HepG2 (cell line): Measurements from ENCODE around the gene PSMC3IP. TPM values are rescaled to one million over a fixed set of nuclear protein-coding genes. Genes with fewer than 3 reads are reported as not detected.

Source experiments
- BORCS8-MEF2B ChIP-seq: sonication (generic); formaldehyde crosslinking; IDR thresholded peaks from 2 replicates; pipeline ENCODE4 v1.8.0; 2022; ENCODE audit warnings: mild to moderate bottlenecking, missing genetic modification reagents
- GTF3A ChIP-seq: sonication (generic); formaldehyde crosslinking; conservative IDR thresholded peaks from 2 replicates; pipeline ENCODE4 v1.4.0; 2020; ENCODE audit warnings: mild to moderate bottlenecking, missing genetic modification reagents
- HNRNPL ChIP-seq: fragments of 200-400 bp; formaldehyde crosslinking; IDR thresholded peaks from 2 replicates; pipeline ENCODE4 v1.6.1; 2017; ENCODE audit warnings: mild to moderate bottlenecking, low read depth, low read length
- NPAS2 ChIP-seq: sonication (generic); formaldehyde crosslinking; IDR thresholded peaks from 2 replicates; pipeline ENCODE4 v1.8.0; 2022; ENCODE audit warnings: mild to moderate bottlenecking, missing genetic modification reagents, borderline replicate concordance
- NR1H2 ChIP-seq: sonication (generic); formaldehyde crosslinking; IDR thresholded peaks from 2 replicates; pipeline ENCODE4 v1.8.1; 2022; ENCODE audit warnings: low read depth, missing genetic modification reagents, borderline replicate concordance
- NR2F2 ChIP-seq: IDR thresholded peaks from 2 replicates; pipeline ENCODE4 v1.6.1; 2012; ENCODE audit warnings: low read depth, inconsistent platforms, borderline replicate concordance
- PLRG1 ChIP-seq: fragments of 450-650 bp; conservative IDR thresholded peaks from 2 replicates; pipeline ENCODE4 v1.6.1; 2016
- SCMH1 ChIP-seq: sonication (generic); formaldehyde crosslinking; IDR thresholded peaks from 2 replicates; pipeline ENCODE4 v1.9.0; 2021; ENCODE audit warnings: missing genetic modification reagents, mild to moderate bottlenecking, borderline replicate concordance
- SETDB1 ChIP-seq: sonication (generic); formaldehyde crosslinking; IDR thresholded peaks from 2 replicates; pipeline ENCODE4 v1.5.1; 2020; ENCODE audit warnings: missing genetic modification reagents, mild to moderate bottlenecking, borderline replicate concordance
- SP5 ChIP-seq: IDR thresholded peaks from 2 replicates; pipeline ENCODE4 v1.6.1; 2016; ENCODE audit warnings: low read depth, borderline replicate concordance
- SRF ChIP-seq: IDR thresholded peaks from 2 replicates; pipeline ENCODE4 v1.6.1; 2011; ENCODE audit warnings: mild to moderate bottlenecking, low read depth, low read length, moderate library complexity
- SRY ChIP-seq: sonication (generic); formaldehyde crosslinking; IDR thresholded peaks from 2 replicates; pipeline ENCODE4 v1.8.0; 2022; ENCODE audit warnings: mild to moderate bottlenecking, missing genetic modification reagents
- TBX2 ChIP-seq: sonication (generic); formaldehyde crosslinking; IDR thresholded peaks from 2 replicates; pipeline ENCODE4 v1.5.0; 2020; ENCODE audit warnings: missing genetic modification reagents, mild to moderate bottlenecking, borderline replicate concordance
- ZBTB3 ChIP-seq: sonication (generic); formaldehyde crosslinking; IDR thresholded peaks from 2 replicates; pipeline ENCODE4 v1.4.0; 2020; ENCODE audit warnings: low read depth, mild to moderate bottlenecking, moderate library complexity, missing genetic modification reagents, borderline replicate concordance
- ZBTB7A ChIP-seq: sonication (generic); formaldehyde crosslinking; IDR thresholded peaks from 2 replicates; pipeline ENCODE4 v1.8.0; 2022; ENCODE audit warnings: mild to moderate bottlenecking, missing genetic modification reagents
- ZMAT3 ChIP-seq: sonication (generic); formaldehyde crosslinking; conservative IDR thresholded peaks from 2 replicates; pipeline ENCODE4 v1.7.0; 2021; ENCODE audit warnings: missing genetic modification reagents
- ZNF225 ChIP-seq: sonication (generic); formaldehyde crosslinking; IDR thresholded peaks from 2 replicates; pipeline ENCODE4 v1.4.0; 2020; ENCODE audit warnings: mild to moderate bottlenecking, missing genetic modification reagents
- ZNF296 ChIP-seq: sonication (generic); formaldehyde crosslinking; conservative IDR thresholded peaks from 2 replicates; pipeline ENCODE4 v1.5.0; 2020; ENCODE audit warnings: mild to moderate bottlenecking, missing genetic modification reagents
- ZNF350 ChIP-seq: sonication (generic); formaldehyde crosslinking; IDR thresholded peaks from 2 replicates; pipeline ENCODE4 v1.4.0; 2020; ENCODE audit warnings: mild to moderate bottlenecking, low read depth, missing genetic modification reagents, borderline replicate concordance
- ZNF451 ChIP-seq: sonication (generic); formaldehyde crosslinking; IDR thresholded peaks from 2 replicates; pipeline ENCODE4 v1.5.0; 2020; ENCODE audit warnings: mild to moderate bottlenecking, missing genetic modification reagents
- ZNF546 ChIP-seq: sonication (generic); formaldehyde crosslinking; conservative IDR thresholded peaks from 2 replicates; pipeline ENCODE4 v1.8.1; 2023; ENCODE audit warnings: mild to moderate bottlenecking, missing genetic modification reagents
- ZNF550 ChIP-seq: sonication (generic); formaldehyde crosslinking; IDR thresholded peaks from 2 replicates; pipeline ENCODE4 v1.4.0; 2020; ENCODE audit warnings: mild to moderate bottlenecking, missing genetic modification reagents, borderline replicate concordance
- ZNF607 ChIP-seq: sonication (generic); formaldehyde crosslinking; IDR thresholded peaks from 2 replicates; pipeline ENCODE4 v1.5.1; 2020; ENCODE audit warnings: missing genetic modification reagents, mild to moderate bottlenecking, borderline replicate concordance
- ZSCAN25 ChIP-seq: sonication (generic); formaldehyde crosslinking; IDR thresholded peaks from 2 replicates; pipeline ENCODE4 v1.8.0; 2022; ENCODE audit warnings: mild to moderate bottlenecking, missing genetic modification reagents
- polyA plus RNA-seq, 8 experiments: library from polyadenylated mRNA; depleted of rRNA in 3 of 8; stranded (reverse) in 7 of 8; unstranded in 1 of 8; fragments of >200 nt; fragmentation: Illumina TruSeq in 4 of 8; extraction: Trizol in 4 of 8; gene quantifications; 2 replicates each; pipeline versions ENCODE4 v1.2.1 to v1.2.3, GENCODE V29; 2011 to 2016; ENCODE audit warnings: low read depth in 4 of 8, missing spikeins in 1 of 8, mixed read lengths in 1 of 8; ENCODE audit not compliant: insufficient read depth in 1 of 8
- total RNA-seq, 5 experiments: library from RNA; depleted of rRNA; stranded (reverse); fragments of >200 nt; fragmentation: Illumina TruSeq; extraction: Trizol; gene quantifications; 2 replicates each; pipeline ENCODE4 v1.2.3, GENCODE V29; 2016; ENCODE audit warnings: low read depth in 1 of 5
- TF ChIP-seq, protein P1 (sequence below): sonication (generic); formaldehyde crosslinking; IDR thresholded peaks from 2 replicates; pipeline ENCODE4 v1.5.1; 2020; ENCODE audit warnings: mild to moderate bottlenecking, missing genetic modification reagents, moderate library complexity
- TF ChIP-seq, protein P2 (sequence below): sonication (generic); formaldehyde crosslinking; IDR thresholded peaks from 2 replicates; pipeline ENCODE4 v1.4.0; 2020; ENCODE audit warnings: missing genetic modification reagents

Gene PSMC3IP
- total and polyA plus RNA-seq, 2 of the 13 experiments (the other 11 are each of a cell fraction or from before 2014, with no cell fraction given), result 6.5 to 22.4 TPM

GRCh38 chr17:42522798-42523278 is 54.7 kb downstream of the PSMC3IP start (continued):
- TF ChIP-seq ZNF546 (CRISPR knock-in tag), result no peak
- TF ChIP-seq, protein P1, sequence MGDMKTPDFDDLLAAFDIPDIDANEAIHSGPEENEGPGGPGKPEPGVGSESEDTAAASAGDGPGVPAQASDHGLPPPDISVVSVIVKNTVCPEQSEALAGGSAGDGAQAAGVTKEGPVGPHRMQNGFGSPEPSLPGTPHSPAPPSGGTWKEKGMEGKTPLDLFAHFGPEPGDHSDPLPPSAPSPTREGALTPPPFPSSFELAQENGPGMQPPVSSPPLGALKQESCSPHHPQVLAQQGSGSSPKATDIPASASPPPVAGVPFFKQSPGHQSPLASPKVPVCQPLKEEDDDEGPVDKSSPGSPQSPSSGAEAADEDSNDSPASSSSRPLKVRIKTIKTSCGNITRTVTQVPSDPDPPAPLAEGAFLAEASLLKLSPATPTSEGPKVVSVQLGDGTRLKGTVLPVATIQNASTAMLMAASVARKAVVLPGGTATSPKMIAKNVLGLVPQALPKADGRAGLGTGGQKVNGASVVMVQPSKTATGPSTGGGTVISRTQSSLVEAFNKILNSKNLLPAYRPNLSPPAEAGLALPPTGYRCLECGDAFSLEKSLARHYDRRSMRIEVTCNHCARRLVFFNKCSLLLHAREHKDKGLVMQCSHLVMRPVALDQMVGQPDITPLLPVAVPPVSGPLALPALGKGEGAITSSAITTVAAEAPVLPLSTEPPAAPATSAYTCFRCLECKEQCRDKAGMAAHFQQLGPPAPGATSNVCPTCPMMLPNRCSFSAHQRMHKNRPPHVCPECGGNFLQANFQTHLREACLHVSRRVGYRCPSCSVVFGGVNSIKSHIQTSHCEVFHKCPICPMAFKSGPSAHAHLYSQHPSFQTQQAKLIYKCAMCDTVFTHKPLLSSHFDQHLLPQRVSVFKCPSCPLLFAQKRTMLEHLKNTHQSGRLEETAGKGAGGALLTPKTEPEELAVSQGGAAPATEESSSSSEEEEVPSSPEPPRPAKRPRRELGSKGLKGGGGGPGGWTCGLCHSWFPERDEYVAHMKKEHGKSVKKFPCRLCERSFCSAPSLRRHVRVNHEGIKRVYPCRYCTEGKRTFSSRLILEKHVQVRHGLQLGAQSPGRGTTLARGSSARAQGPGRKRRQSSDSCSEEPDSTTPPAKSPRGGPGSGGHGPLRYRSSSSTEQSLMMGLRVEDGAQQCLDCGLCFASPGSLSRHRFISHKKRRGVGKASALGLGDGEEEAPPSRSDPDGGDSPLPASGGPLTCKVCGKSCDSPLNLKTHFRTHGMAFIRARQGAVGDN, result peak; percentile 5
- peak; percentile 57; the same call in 1 of the 2 replicates for TF ChIP-seq NR2F2
- no peak for TF ChIP-seq ZMAT3
- TF ChIP-seq, protein P2, sequence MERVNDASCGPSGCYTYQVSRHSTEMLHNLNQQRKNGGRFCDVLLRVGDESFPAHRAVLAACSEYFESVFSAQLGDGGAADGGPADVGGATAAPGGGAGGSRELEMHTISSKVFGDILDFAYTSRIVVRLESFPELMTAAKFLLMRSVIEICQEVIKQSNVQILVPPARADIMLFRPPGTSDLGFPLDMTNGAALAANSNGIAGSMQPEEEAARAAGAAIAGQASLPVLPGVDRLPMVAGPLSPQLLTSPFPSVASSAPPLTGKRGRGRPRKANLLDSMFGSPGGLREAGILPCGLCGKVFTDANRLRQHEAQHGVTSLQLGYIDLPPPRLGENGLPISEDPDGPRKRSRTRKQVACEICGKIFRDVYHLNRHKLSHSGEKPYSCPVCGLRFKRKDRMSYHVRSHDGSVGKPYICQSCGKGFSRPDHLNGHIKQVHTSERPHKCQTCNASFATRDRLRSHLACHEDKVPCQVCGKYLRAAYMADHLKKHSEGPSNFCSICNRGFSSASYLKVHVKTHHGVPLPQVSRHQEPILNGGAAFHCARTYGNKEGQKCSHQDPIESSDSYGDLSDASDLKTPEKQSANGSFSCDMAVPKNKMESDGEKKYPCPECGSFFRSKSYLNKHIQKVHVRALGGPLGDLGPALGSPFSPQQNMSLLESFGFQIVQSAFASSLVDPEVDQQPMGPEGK, result peak; percentile 57; the same call in 1 of the 2 replicates
- peak; percentile 22 for TF ChIP-seq ZNF225
- no peak for TF ChIP-seq PLRG1
- TF ChIP-seq ZSCAN25 (CRISPR knock-in tag), result peak; percentile 67; the same call in 1 of the 2 replicates
- no peak for TF ChIP-seq TBX2 (CRISPR knock-in tag)
- 0 out of 2 replicates have a peak, but pooled peaks have one; percentile 35 for TF ChIP-seq SETDB1
- TF ChIP-seq SCMH1, result no peak
- no peak for TF ChIP-seq ZBTB3 (CRISPR knock-in tag)
- TF ChIP-seq ZNF451 (CRISPR knock-in tag), result 0 out of 2 replicates have a peak, but pooled peaks have one; percentile 22
- TF ChIP-seq ZNF607 (CRISPR knock-in tag), result 0 out of 2 replicates have a peak, but pooled peaks have one; percentile 4
- TF ChIP-seq BORCS8-MEF2B (CRISPR knock-in tag), result 0 out of 2 replicates have a peak, but pooled peaks have one; percentile 30
- TF ChIP-seq SRF, result no peak
- no peak for TF ChIP-seq NPAS2
- TF ChIP-seq SRY (CRISPR knock-in tag), result peak; percentile 54; the same call in 1 of the 2 replicates
- TF ChIP-seq NR1H2, result no peak
- TF ChIP-seq ZNF350 (CRISPR knock-in tag), result 0 out of 2 replicates have a peak, but pooled peaks have one; percentile 30
- no peak; the same call in 1 of the 2 replicates for TF ChIP-seq ZBTB7A (CRISPR knock-in tag)
- TF ChIP-seq SP5 (CRISPR knock-in tag), result no peak
- TF ChIP-seq HNRNPL, result 0 out of 2 replicates have a peak, but pooled peaks have one; percentile 71
- no peak for TF ChIP-seq GTF3A (CRISPR knock-in tag)
- no peak for TF ChIP-seq ZNF296 (CRISPR knock-in tag)
- 0 out of 2 replicates have a peak, but pooled peaks have one; percentile 59 for TF ChIP-seq ZNF550 (CRISPR knock-in tag)
